ENCODE measurements around the gene HDHD5.

The HDHD5 gene

DNA sequence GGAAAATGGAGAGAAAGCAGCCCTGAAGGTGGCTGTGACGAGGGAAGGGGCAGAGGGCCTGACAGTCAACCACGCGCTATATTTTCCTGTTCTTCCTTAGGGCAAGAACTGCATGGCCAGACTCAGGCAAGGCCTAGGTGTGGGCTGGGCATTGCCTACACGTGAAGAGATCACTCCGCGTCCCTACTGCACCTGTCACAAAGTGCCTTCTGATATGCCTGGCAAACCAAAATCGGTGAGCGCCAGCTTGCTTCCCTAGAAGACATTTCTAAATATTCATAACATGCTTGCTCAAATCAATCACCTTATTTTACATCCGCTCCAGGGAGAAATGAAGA lies 44.2 kb downstream of the HDHD5 start:
- H3K79me1 ChIP-seq (ENCODE audit: low read depth, low read length), result peaks cover 3% of the 10 kb centered on the region
- H3K18ac ChIP-seq (ENCODE audit: low read length), result no peak overlapping the region
- no CpG with 5 or more reads among the region's 9 CpGs for WGBS, 2 donors (ENCODE audit: extremely low coverage in 2 of 2, insufficient read length in 2 of 2, insufficient replicate concordance in 1 of 2)

DNA sequence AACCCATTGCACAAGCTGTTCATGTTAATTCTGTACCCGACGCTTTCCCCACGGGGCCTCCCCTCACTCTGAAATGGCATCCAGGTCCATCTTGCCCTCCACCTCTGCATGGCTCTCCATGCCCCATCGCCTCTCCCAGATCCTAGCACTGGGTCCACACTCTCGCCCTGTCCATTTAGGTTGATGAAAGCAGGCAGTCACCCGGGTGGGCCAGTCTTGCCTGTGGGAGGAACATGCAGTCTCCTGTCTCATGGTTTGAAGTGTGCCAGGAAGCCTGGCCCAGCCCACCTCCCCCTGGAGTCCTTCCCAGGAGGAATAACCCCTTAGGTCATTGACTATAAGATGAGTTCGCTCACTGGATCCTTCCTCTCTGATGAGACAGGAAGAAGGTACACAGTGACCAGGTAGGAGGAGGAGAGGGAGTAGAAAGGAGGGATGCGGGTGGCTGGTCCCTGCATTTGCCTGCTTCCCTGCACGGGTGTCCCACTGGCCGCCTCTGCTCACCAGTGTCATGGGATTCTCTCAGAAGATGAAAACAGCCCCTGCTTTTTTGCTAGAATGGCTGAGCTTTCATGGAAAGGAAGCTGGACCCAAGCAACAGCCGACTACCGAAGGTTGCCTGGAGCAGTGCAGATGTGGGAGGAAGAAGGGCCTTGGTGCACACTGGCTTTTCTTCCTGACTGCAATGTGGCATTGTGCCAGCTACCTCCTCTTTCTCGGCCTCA lies 44.7 kb downstream of the HDHD5 start:
- no peak overlapping the region for H3K23ac ChIP-seq (ENCODE audit: low read depth, low read length, poor library complexity)

More for the DNA sequence above, 44.2 kb downstream of the HDHD5 start:
- Histone ChIP-seq H2BK120ac (ENCODE audit: low read depth, low read length) (no peak overlapping the region), H3K4me3 (ENCODE audit: low read length in 2 of 2) (no peak overlapping the region), H2BK12ac (ENCODE audit: low read length) (no peak overlapping the region), H3K27ac (replicated peaks; ENCODE audit: low read length) (no peak overlapping the region), H3K9me3 (replicated peaks in 1 of 2; ENCODE audit: control insufficient read depth in 2 of 2, insufficient read depth in 1 of 2, low read depth in 1 of 2, low read length in 2 of 2) (no peaks in the 10 kb centered on the region), H3K14ac (ENCODE audit: low read length) (no peak overlapping the region), H3K4me1 (ENCODE audit: control insufficient read depth in 2 of 2, insufficient read depth in 1 of 2, low read depth in 1 of 2, low read length in 2 of 2) (peaks cover 12 to 18% of the 10 kb centered on the region in 2 donors), H2AFZ (ENCODE audit: low read length) (no peak overlapping the region), H3K9ac (ENCODE audit: low read depth, low read length, poor library complexity) (no peak overlapping the region), H4K8ac (ENCODE audit: low read depth, low read length) (no peak overlapping the region), H3K23ac (ENCODE audit: low read depth, low read length, poor library complexity) (no peak overlapping the region), H3K4me2 (ENCODE audit: insufficient read depth, low read length, poor library complexity, severe bottlenecking) (no peak overlapping the region), H3K27me3 (ENCODE audit: control insufficient read depth in 3 of 3, insufficient read depth in 3 of 3, low read depth in 1 of 3, low read length in 3 of 3) (peaks cover 0 to 4% (median 0%) of the 10 kb centered on the region in 3 experiments), H2BK5ac (ENCODE audit: low read length) (no peak overlapping the region), H2BK15ac (ENCODE audit: low read length) (no peak overlapping the region), H4K91ac (ENCODE audit: low read depth, low read length, poor library complexity) (no peak overlapping the region), H2AK5ac (ENCODE audit: low read depth, low read length) (no peak overlapping the region), H3K4ac (ENCODE audit: low read length) (no peak overlapping the region), H3K36me3 (replicated peaks in 1 of 2; ENCODE audit: control insufficient read depth in 2 of 2, insufficient read depth in 2 of 2, low read length in 2 of 2) (peaks cover 0 to 8% of the 10 kb centered on the region in 2 donors)
- DNase-seq (ENCODE audit: low spot score), result no peak

DNA sequence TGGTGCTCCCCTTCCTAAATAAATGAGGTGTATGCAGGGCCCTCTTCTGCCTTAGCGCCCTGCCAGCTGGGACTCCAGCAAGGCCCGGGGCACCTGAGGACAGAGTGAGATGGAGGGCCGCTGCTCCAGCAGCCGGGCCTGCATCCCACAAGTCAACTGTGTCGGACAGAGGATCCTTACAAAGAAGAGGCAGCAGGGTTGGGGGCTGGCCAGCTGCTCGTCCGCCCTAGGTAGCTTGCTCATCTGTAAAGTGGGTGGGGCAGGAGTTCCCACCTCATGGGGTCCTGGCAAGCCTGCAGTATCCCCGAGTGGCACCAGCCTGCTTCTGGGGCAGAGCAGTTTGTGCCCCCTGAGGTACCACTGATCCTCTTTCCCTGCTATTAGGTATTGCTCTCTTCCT lies 45.5 kb downstream of the HDHD5 start:
- no CpG with 5 or more reads among the region's 8 CpGs for WGBS, 2 donors (ENCODE audit: extremely low coverage in 2 of 2, insufficient read length in 2 of 2, insufficient replicate concordance in 1 of 2)
- Histone ChIP-seq H3K79me1 (ENCODE audit: low read depth, low read length) (no peaks in the 10 kb centered on the region), H3K23ac (ENCODE audit: low read depth, low read length, poor library complexity) (no peak overlapping the region)

More for the DNA sequence above, 44.7 kb downstream of the HDHD5 start:
- H3K9ac ChIP-seq (ENCODE audit: low read depth, low read length, poor library complexity), result no peak overlapping the region
- no peak overlapping the region for H2AFZ ChIP-seq (ENCODE audit: low read length)
- H3K18ac ChIP-seq (ENCODE audit: low read length), result no peak overlapping the region
- H3K79me1 ChIP-seq (ENCODE audit: low read depth, low read length), result no peaks in the 10 kb centered on the region
- H4K8ac ChIP-seq (ENCODE audit: low read depth, low read length), result no peak overlapping the region
- H2BK5ac ChIP-seq (ENCODE audit: low read length), result no peak overlapping the region
- no peak overlapping the region for H3K4me2 ChIP-seq (ENCODE audit: insufficient read depth, low read length, poor library complexity, severe bottlenecking)
- peaks cover 10 to 18% of the 10 kb centered on the region in 2 donors for H3K4me1 ChIP-seq (ENCODE audit: control insufficient read depth in 2 of 2, insufficient read depth in 1 of 2, low read depth in 1 of 2, low read length in 2 of 2)
- no peak for DNase-seq (ENCODE audit: low spot score)
- H4K91ac ChIP-seq (ENCODE audit: low read depth, low read length, poor library complexity), result no peak overlapping the region
- H3K27me3 ChIP-seq (ENCODE audit: control insufficient read depth in 3 of 3, insufficient read depth in 3 of 3, low read depth in 1 of 3, low read length in 3 of 3), result no peaks in the 10 kb centered on the region
- H3K9me3 ChIP-seq (replicated peaks in 1 of 2; ENCODE audit: control insufficient read depth in 2 of 2, insufficient read depth in 1 of 2, low read depth in 1 of 2, low read length in 2 of 2), result no peaks in the 10 kb centered on the region
- no peak overlapping the region for H2BK12ac ChIP-seq (ENCODE audit: low read length)
- H2AK5ac ChIP-seq (ENCODE audit: low read depth, low read length), result no peak overlapping the region
- H3K36me3 ChIP-seq (replicated peaks in 1 of 2; ENCODE audit: control insufficient read depth in 2 of 2, insufficient read depth in 2 of 2, low read length in 2 of 2), result peaks cover 0 to 11% of the 10 kb centered on the region in 2 donors
- H2BK120ac ChIP-seq (ENCODE audit: low read depth, low read length), result no peak overlapping the region
- no peak overlapping the region for H3K14ac ChIP-seq (ENCODE audit: low read length)
- no peak overlapping the region for H3K27ac ChIP-seq (replicated peaks; ENCODE audit: low read length)
- no peak overlapping the region for H2BK15ac ChIP-seq (ENCODE audit: low read length)
- no CpG with 5 or more reads among the region's 13 CpGs for WGBS, 2 donors (ENCODE audit: extremely low coverage in 2 of 2, insufficient read length in 2 of 2, insufficient replicate concordance in 1 of 2)
- H3K4ac ChIP-seq (ENCODE audit: low read length), result no peak overlapping the region
- no peak overlapping the region for H3K4me3 ChIP-seq (ENCODE audit: low read length in 2 of 2)

DNA sequence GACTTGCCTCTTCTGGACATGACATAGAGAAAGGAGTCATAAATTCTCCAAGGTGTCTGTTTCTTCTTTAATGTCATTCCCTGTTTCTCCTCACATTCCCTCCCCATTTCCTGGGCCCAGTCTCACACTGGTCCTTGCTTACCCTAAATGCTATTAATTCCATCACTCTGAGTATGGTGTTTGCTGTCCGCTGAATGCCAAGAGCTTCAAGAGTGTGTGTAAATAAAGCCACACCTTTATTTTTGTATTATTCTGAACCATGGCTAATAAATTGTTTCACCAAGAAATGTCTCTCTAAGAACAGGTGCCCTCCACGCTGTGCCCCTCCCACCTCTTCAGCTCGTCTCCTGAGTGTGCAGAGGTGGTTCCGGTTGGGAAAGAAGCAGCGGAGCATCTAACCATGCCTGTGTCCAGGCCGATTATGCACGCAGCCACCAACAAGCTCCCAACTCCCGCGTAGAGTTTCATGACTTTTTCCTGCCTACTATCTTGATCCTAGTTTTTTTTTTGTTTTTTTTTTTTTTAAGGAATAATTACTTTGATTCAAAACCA lies 46.5 kb downstream of the HDHD5 start:
- Histone ChIP-seq H3K4me2 (ENCODE audit: insufficient read depth, low read length, poor library complexity, severe bottlenecking) (no peak overlapping the region), H3K4ac (ENCODE audit: low read length) (no peak overlapping the region), H2BK12ac (ENCODE audit: low read length) (no peak overlapping the region), H2AK5ac (ENCODE audit: low read depth, low read length) (no peak overlapping the region), H2AFZ (ENCODE audit: low read length) (no peak overlapping the region), H2BK5ac (ENCODE audit: low read length) (no peak overlapping the region), H3K23ac (ENCODE audit: low read depth, low read length, poor library complexity) (no peak overlapping the region), H3K14ac (ENCODE audit: low read length) (no peak overlapping the region), H2BK120ac (ENCODE audit: low read depth, low read length) (no peak overlapping the region), H3K79me1 (ENCODE audit: low read depth, low read length) (no peaks in the 10 kb centered on the region), H4K8ac (ENCODE audit: low read depth, low read length) (no peak overlapping the region), H3K36me3 (replicated peaks in 1 of 2; ENCODE audit: control insufficient read depth in 2 of 2, insufficient read depth in 2 of 2, low read length in 2 of 2) (peaks cover 0 to 20% of the 10 kb centered on the region in 2 donors), H3K27ac (replicated peaks; ENCODE audit: low read length) (no peak overlapping the region), H2BK15ac (ENCODE audit: low read length) (no peak overlapping the region), H3K9ac (ENCODE audit: low read depth, low read length, poor library complexity) (no peak overlapping the region), H3K4me1 (ENCODE audit: control insufficient read depth in 2 of 2, insufficient read depth in 1 of 2, low read depth in 1 of 2, low read length in 2 of 2) (peaks cover 7 to 10% of the 10 kb centered on the region in 2 donors), H3K4me3 (ENCODE audit: low read length in 2 of 2) (no peak overlapping the region), H4K91ac (ENCODE audit: low read depth, low read length, poor library complexity) (no peak overlapping the region), H3K18ac (ENCODE audit: low read length) (no peak overlapping the region), H3K9me3 (replicated peaks in 1 of 2; ENCODE audit: control insufficient read depth in 2 of 2, insufficient read depth in 1 of 2, low read depth in 1 of 2, low read length in 2 of 2) (no peaks in the 10 kb centered on the region), H3K27me3 (ENCODE audit: control insufficient read depth in 3 of 3, insufficient read depth in 3 of 3, low read depth in 1 of 3, low read length in 3 of 3) (no peaks in the 10 kb centered on the region)
- WGBS, 2 donors (ENCODE audit: extremely low coverage in 2 of 2, insufficient read length in 2 of 2, insufficient replicate concordance in 1 of 2), result no CpG with 5 or more reads among the region's 9 CpGs
- no peak for DNase-seq (ENCODE audit: low spot score)

More for the DNA sequence above, 45.5 kb downstream of the HDHD5 start:
- Histone ChIP-seq H2BK15ac (ENCODE audit: low read length) (no peak overlapping the region), H3K4me1 (ENCODE audit: control insufficient read depth in 2 of 2, insufficient read depth in 1 of 2, low read depth in 1 of 2, low read length in 2 of 2) (peaks cover 10 to 17% of the 10 kb centered on the region in 2 donors), H4K91ac (ENCODE audit: low read depth, low read length, poor library complexity) (no peak overlapping the region), H3K14ac (ENCODE audit: low read length) (no peak overlapping the region), H3K27me3 (ENCODE audit: control insufficient read depth in 3 of 3, insufficient read depth in 3 of 3, low read depth in 1 of 3, low read length in 3 of 3) (no peaks in the 10 kb centered on the region), H3K9ac (ENCODE audit: low read depth, low read length, poor library complexity) (no peak overlapping the region), H3K4ac (ENCODE audit: low read length) (no peak overlapping the region), H2BK120ac (ENCODE audit: low read depth, low read length) (no peak overlapping the region), H3K36me3 (replicated peaks in 1 of 2; ENCODE audit: control insufficient read depth in 2 of 2, insufficient read depth in 2 of 2, low read length in 2 of 2) (peaks cover 0 to 9% of the 10 kb centered on the region in 2 donors), H2BK5ac (ENCODE audit: low read length) (no peak overlapping the region), H3K9me3 (replicated peaks in 1 of 2; ENCODE audit: control insufficient read depth in 2 of 2, insufficient read depth in 1 of 2, low read depth in 1 of 2, low read length in 2 of 2) (no peaks in the 10 kb centered on the region), H3K18ac (ENCODE audit: low read length) (no peak overlapping the region), H2AK5ac (ENCODE audit: low read depth, low read length) (no peak overlapping the region), H3K27ac (replicated peaks; ENCODE audit: low read length) (no peak overlapping the region), H4K8ac (ENCODE audit: low read depth, low read length) (no peak overlapping the region), H3K4me3 (ENCODE audit: low read length in 2 of 2) (no peak overlapping the region), H2BK12ac (ENCODE audit: low read length) (no peak overlapping the region), H2AFZ (ENCODE audit: low read length) (no peak overlapping the region), H3K4me2 (ENCODE audit: insufficient read depth, low read length, poor library complexity, severe bottlenecking) (no peak overlapping the region)
- DNase-seq (ENCODE audit: low spot score), result no peak

All from neuronal stem cell (in vitro differentiated cells).